Daoy (cell line): Measurements from ENCODE around the gene ZNF883. TPM values are rescaled to one million over a fixed set of nuclear protein-coding genes. Genes with fewer than 3 reads are reported as not detected.

Experiments used
- DNase-seq: peaks from one replicate; pipeline ENCODE4 v3.0.0-alpha.2; 2015; ENCODE audit warnings: low read depth
- total RNA-seq: library from RNA; depleted of rRNA; stranded (reverse); fragments of >200 nt; shearing (Covaris generic); gene quantifications from 2 replicates; pipeline ENCODE4 v1.2.3, GENCODE V29; 2014; rRNA removed

The ZNF883 gene
- total RNA-seq, 1 experiment from 2014 or later, result 5.3 TPM

GRCh38 chr9:112917987-112918362 lies 94.0 kb downstream of the ZNF883 start:
- no peak for DNase-seq

GRCh38 chr9:112917047-112917986 lies 94.7 kb downstream of the ZNF883 start:
- DNase-seq, result no peak

- no peak for DNase-seq
These were observed 97.5 kb downstream of the ZNF883 start for GRCh38 chr9:112914524-112914923.

- DNase-seq, result no peak
These were observed 98.7 kb downstream of the ZNF883 start for GRCh38 chr9:112913326-112913725.

GRCh38 chr9:112912636-112913035 lies 99.4 kb downstream of the ZNF883 start:
- no peak for DNase-seq

GRCh38 chr9:112911736-112912135 lies 100.3 kb downstream of the ZNF883 start:
- no peak for DNase-seq

Other genes starting within 250 kb of the ZNF883 start
- not detected in 2 replicates for gene SLC46A2, start 121.3 kb downstream of the ZNF883 start, total RNA-seq
- gene ZFP37, start 44.5 kb upstream of the ZNF883 start, total RNA-seq, result 3.7 and 7.9 TPM in 2 replicates
- gene SLC31A2, start 138.8 kb upstream of the ZNF883 start, total RNA-seq, result 6.9 and 8.3 TPM in 2 replicates
- gene FKBP15, start 209.1 kb upstream of the ZNF883 start, total RNA-seq, result 19.9 and 24.1 TPM in 2 replicates
- gene SLC31A1, start 209.4 kb upstream of the ZNF883 start, total RNA-seq, result 12.0 and 13.4 TPM in 2 replicates